Hematopoietic multipotent progenitor cell treated with erythropoietin and hydrocortisone succinate and interleukin-3 and kit ligand, for 6 days (in vitro differentiated cells): ENCODE results near the gene GRHL1.
"Not testable (repeated sequence)": the region's sequence is repeated elsewhere in the genome, so short reads cannot be mapped to it uniquely, and the experiment has no call there.

Experiments used
- DNase-seq: peaks from one replicate; pipeline ENCODE4 v3.0.0-alpha.2; 2015

GRHL1 gene

DNA sequence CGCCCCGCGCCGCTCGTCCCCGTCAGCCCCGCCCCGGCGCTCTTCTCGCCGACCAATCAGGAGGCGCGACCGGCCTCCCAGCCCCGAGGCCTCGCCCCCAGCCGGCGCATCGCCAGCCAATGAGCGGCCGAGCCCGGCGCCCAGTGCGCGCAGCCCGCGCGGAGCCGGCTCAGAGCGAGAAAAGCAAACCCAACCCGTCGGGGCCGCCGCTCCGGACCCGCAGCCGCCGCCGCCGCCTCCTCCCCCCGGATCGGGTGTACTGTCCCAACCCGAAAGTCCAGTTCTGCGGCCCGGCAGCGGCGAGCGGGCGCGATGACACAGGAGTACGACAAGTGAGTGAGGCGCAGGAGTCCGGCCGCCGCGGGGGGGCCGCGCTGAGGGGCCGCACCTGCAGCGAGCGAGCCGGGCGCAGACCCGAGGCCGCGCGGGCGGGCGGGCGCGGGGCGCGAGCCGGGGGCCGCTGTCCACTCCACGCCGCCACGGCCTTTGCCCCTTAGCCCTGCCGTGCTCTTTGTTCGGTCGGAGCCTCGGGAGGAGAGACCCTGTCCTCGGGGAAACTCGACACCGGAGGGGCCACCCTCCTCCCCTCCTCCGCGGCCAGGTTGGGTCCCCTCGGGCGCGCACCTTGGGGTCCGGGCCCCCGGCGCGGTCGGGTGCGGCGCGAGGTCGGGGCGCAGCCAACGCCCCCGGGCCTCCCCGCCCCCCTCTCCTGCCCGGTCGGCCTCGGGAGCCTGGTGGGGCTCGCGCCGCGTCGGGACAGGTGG lies at the start of gene GRHL1:
GRHL1 (plus strand) TSS at position 172 of the 764 bp plus-strand sequence; CDS start at position 313, 141 bp downstream.
- peak; percentile 95 for DNase-seq

DNA sequence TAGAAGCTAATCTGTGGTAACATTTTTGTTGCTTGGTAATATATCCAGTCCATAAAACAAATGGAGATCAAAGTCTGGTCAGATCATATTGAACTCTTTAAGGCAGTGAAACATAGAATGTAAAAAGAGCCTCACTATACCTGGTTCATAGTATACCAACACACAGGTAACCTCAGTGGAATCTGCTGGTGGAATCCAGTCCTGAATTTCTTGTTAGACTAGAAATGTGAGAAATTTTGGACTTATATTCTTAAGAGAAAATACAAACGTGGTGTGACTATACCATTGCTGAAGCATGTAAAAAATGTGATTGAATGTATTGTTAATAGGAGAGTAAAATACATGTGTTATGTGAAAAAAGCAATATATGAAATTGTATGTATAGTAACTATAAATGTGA lies 46.1 kb upstream of the GRHL1 start:
- no peak for DNase-seq

- no peak for DNase-seq
Observed at GRCh38 chr2:9907402-9907801, 44.1 kb upstream of the GRHL1 start.

GRCh38 chr2:9908639-9909038 lies 42.9 kb upstream of the GRHL1 start:
- no peak for DNase-seq

DNA sequence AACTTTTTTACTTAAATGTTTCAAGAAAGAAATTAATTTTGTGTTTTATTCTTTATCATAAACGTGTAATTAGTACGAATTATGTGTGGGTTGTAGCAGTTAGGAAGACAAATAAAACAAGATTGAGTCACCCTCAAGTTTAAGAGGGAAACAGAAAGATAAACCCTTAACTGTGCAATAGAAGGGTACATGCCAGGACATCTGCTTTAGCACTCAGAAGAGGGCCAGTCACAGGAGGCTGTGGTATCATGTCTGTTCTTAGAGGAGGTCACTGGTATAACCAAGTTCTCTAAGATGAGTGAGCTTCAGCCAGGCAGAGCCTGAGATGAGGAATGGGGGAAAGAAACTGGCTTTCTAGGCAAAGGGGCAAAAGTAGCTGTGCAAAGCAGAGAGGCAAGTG lies 42.4 kb upstream of the GRHL1 start:
- DNase-seq: peak; percentile 42

DNA sequence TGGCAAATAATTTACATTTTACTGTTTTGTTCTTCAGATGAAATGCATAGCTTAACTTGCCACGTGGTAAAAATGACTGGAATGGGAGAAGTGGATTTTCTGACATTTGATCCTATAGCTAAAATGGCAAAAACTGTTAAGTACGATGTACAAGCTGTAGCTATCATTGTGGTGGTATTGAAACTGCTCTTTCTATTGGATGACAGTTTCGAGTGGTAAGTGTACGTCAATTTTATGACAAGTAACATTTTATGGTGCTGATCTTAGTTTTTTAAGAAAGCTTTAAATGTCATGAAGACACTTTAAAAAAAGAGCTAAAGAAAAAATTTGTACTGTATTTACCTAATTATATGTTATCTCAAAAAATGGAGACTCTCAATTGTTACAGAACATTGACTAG lies 40.8 kb upstream of the GRHL1 start:
- no peak for DNase-seq

DNA sequence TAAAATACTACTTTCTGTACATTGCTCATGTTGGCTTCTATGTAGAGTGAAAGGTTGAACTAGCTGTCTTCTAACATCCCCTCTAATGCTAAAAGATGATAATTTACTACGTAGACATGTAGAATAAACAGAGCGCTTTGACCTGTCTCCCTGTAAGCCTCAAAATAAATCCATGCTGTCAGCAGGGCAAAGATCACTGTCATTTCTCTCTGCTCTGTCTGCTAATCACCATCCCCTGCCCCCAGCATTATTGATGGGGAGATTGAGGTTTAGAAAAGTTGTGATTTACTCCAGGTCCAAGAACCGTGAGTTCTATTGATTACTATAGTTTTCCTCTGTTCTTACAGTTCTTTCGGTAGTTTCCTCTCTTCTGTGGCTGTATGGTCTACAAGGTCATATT lies 39.0 kb upstream of the GRHL1 start:
- no peak for DNase-seq

DNA sequence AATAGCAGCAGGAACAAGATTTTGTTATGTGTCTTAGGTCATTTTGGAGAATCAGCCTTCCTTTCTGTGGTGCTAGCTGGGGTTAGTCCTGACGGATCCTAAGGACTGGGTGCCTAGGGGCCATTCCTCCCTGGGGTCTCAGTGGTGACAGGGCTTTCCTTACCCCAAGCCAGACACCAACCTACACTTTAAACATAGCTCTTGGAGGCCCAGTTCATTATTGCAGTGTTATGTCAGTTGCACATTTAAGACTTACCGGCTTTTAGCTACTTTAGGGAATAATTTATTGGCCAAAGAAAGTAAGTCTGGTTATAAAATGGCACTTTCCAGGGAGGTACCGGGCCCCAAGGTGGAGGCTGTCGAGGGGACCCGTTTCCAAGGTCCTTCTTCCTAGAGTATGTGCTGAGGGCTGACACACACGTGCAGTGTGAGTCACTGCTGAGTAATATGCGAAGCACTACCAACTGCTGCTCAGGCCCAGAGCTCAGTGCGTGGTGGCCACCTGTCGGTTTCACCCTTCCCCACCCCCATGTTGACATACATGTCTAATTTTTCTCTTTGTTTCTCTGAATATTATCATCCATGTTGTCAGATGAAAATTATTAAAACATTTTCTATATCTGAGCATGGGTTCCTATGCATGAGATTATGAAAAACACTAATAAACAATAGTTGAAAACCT lies 37.0 kb upstream of the GRHL1 start:
- DNase-seq: no peak

- DNase-seq: no peak
Observed at GRCh38 chr2:9918275-9918674, 33.2 kb upstream of the GRHL1 start.

- DNase-seq: no peak
Observed at GRCh38 chr2:9919512-9919911, 32.0 kb upstream of the GRHL1 start.

- not testable (repeated sequence) for DNase-seq
Observed at GRCh38 chr2:9927020-9927419, 24.5 kb upstream of the GRHL1 start.

GRCh38 chr2:9937258-9937657 lies 14.2 kb upstream of the GRHL1 start:
- DNase-seq: no peak

- DNase-seq: no peak
Observed at GRCh38 chr2:9937968-9938367, 13.5 kb upstream of the GRHL1 start.

DNA sequence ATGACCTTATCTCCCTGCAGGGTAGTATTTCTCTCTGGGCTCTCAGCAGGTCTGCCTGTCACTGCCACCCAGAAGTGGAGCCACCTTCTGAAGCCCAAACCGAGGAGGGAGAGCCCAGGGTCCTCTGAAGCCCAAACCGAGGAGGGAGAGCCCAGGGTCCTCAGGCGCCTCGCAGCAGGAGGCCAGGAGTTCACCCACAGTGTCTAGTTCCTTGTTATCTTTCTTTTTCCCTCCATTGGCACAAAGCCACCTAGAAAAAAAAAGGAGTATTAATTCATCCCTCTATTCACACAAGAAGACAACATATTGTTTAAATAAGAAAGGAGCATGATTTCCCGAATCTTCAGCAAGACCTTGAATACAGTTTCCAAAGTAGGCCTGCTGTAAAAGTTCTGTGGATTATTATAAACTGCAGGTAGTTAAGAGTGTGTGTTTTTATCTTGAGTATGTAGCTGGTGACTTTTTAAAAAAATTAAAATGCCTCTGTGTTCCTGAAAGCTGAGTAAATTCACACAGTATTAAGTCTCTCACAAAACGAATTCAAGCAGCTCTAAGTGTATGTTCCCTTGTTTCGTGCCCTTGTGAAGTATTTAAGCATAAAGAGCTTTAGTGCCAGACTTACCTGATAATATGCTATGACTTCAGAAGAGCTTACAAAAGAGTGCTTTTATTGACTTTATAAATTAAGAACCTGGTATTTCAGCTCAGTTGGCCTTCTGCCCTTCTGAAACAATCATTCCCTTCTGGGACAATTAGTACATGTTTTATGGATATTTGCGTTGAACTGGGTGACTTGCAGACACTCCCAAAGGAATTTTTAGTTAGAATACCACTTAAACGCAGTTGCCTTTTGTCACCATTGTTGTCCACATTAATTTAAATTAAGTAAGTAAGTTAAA lies 11.7 kb upstream of the GRHL1 start:
- no peak for DNase-seq

GRCh38 chr2:9941196-9941995 lies 10.1 kb upstream of the GRHL1 start:
- no peak for DNase-seq

DNA sequence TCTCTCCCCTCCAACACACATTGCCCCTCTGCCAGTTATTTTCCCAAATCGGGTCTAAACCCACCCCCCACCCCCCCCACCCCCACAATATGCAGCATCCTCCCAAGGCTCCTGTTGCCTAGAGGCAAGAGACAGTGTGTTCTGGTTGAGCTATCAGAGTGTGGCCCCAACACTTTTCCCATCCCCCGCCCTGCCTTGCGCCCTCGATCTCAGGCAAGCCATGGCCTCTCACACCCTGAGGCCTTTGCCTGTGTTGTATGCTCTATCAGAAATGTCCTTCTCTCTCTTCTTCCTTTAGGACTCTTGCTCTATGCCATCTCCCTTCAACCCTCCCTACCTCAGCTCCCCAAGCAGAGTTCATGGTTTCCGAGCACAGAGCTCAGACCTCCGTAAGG lies 9.5 kb upstream of the GRHL1 start:
- no peak for DNase-seq

GRCh38 chr2:9944330-9944758 lies 7.1 kb upstream of the GRHL1 start:
- DNase-seq: peak; percentile 50

DNA sequence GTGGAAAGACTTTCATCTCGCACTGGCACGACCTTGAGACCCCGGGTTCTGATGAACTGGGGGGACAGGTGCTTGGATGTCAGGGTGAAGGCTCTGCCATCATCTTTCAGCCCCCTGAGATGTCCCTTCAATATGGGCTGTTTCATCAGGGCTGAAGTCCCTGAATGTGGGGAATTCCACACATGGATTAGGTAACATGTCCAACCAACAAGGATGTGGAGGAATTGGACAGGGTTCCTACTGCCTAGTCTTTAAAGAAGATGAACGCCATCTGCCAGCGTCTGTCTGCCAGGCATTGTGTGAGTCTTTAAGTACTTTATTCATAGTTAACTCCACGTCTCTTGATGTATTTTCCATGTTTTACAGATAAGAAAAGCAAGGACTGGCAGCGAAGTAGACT lies 5.9 kb upstream of the GRHL1 start:
- no peak for DNase-seq

DNA sequence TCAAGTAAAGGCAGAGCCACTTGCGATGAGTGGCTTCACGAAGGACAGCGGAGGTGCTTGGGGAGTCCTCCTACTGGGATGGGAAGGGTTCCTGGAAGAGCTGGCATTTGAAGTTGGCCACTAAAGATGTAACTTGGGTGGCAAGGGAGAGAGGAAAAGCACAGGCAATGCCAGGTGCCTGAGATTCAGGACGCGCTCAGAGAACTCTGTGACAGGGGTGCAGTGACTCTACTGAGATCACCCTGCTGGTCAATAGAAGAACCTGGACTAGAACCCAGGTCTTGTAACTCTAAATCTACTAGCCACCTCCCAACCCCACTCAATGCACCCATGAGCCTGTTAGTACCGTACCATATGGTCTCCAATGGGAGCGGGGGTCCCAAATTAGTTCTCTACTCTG lies 5.4 kb upstream of the GRHL1 start:
- no peak for DNase-seq

- DNase-seq: no peak
Observed at GRCh38 chr2:9946818-9947217, 4.7 kb upstream of the GRHL1 start.

DNA sequence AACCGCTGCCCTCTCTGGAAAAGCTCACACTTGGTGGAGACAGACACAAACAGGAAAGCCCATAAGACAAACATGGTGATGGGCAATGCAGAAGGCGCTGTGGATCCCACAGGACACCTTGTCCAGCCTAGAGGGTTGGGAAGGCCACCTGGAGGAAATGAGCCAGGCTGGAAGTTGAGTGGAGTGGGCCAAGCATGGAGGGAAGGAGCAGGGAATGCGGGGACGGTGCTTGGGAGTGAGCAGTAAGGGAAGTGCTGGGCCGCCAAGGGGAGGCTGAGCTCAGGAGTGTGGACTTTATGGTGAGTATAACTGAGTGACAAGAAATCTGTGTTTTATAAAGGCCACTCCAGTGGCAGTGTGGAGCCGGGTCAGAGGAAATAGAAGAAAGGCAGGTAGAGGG lies 2.8 kb upstream of the GRHL1 start:
- no peak for DNase-seq

GRCh38 chr2:9949239-9949991 lies 2.1 kb upstream of the GRHL1 start:
- no peak for DNase-seq
